GM19238 (cell line): Measurements from ENCODE around the gene TMEM164.
"Not testable (repeated sequence)": the region's sequence is repeated elsewhere in the genome, so short reads cannot be mapped to it uniquely, and the experiment has no call there.

Experiments used
- DNase-seq: peaks from one replicate; pipeline ENCODE4 v3.0.0; 2011; ENCODE audit warnings: low spot score; ENCODE audit not compliant: insufficient read length

TMEM164 gene

DNA sequence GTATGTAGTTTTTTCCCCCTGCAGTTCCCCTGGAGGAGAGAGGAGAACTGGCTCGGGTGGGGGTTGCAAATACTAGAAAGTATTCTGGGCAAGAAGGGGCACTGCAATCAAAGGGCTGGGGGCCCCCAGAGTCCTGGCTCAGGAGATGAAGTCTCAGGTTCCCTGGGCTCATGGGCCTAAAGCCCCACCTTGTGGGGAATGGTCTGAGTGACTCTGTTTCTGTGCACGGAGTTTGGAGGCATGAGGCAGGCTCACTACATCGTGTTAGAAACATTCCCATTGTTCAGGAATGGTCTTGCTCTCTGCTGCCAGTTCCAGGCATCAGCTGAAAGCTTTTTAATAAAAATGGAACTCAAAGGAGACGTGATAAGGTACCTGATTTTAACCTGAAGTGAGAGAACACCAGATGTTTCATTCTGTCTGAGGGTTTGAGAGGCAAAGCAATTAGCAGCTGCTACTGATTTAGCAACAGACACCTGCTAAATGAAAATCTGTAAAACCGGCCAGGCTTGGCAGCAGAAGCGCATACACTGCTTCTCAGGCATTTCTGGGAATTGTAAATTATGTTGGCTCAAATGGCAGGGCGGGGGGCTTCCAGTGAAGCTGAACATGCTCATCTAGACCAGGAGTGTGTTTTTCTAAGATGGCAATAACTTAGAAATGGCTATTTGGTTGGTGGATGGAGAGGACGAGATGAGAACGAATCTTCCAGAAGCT, 122.7 kb downstream of the TMEM164 start:
- no peak for DNase-seq

DNA sequence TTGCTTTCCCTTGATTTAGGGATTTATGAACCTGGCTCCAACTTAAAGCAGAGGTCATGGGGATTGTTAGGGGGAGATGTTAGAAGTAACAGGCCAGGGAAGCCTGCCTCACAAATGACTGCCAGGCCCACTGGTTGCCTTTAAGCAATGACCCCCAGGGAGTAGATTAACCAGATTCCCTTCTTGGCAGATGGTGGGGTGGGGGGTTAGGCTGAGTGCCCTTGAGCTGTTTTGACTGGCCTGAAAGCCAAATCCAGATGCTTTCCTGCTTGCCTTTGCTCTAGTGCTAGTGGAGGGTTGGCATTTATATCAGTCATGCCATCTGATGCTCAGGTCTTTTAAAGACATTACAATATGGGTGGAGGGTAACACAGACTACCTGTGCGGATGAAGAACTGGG, 128.1 kb downstream of the TMEM164 start:
- no peak for DNase-seq

DNA sequence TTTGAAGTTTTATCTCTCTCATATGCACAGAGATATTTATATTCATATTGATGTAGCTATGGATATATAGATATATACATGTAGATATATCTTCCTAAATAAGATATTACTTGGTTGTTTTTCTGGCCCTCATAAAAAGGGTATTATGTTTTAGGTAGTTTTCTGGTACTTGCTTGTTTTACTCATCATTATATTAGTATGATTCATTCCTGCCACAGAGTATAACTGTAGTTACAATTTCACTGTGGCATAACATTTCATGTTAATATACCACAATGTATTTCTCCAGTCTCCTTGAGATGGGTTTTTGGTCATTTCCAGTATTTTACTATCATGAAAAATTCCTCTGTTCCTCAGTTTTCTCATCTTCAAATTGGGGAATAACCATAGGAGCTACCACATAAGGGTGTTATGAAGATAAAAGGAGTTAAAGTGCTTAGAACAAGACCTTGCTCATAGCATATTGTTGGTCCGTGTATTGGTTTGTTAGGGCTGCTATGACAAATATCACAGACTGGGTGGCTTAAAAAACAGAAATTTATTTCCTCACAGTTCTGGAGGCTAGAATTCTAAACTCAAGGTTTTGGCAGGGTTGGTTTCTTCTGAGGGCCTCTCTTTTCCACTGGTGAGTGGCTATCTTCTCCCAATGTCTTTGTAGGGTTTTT, 129.7 kb downstream of the TMEM164 start:
- no peak for DNase-seq

DNA sequence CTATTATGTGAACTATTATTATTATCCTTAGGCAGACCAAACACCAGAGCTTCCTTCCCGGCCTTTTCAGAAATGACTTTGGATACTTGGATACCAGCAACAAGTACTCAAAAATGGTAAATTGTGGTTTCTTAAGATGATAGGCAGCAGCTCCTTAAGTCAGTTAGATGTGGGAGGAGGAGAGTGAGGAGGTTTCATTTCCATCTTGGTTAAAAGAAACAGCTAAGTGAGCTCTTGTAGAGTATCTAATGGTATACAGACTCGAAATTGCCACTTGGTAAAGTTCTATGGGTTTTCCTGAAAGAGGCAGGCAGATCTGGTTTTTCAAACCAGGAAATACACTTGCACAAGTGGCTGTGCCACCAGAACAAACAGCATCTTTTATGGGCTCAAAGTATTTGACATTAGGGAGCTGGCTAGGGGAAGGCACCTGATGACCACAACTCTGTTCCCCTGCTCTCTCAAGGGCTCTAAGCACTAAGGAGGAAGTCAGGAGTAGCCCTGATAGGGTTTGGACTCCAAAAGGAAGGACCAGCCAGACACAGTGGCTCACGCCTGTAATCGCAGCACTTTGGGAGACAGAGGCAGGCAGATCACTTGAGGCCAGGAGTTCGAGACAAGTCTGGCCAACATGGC, 130.9 kb downstream of the TMEM164 start:
- DNase-seq: no peak

DNA sequence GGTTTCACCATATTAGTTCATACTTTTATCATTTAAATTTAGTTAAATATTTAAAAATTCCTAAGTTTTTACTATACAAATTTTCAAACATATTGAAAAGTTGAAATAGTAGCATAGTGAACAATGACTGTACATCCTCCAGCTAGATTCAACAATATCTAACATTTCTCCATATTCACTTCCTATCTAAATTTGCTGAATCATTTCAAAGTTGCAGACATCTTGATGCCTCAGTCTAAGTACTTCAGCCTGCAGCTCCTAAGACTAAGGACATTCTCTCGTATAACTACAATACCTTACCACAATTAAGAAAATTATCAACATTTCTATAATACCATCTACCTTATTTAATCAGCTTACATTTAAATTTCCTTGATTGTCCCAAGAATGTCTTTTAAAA, 132.7 kb downstream of the TMEM164 start:
- DNase-seq: no peak

GRCh38 chrX:110136136-110136535, 133.2 kb downstream of the TMEM164 start:
- no peak for DNase-seq

GRCh38 chrX:110138557-110138956, 135.6 kb downstream of the TMEM164 start:
- no peak for DNase-seq

DNA sequence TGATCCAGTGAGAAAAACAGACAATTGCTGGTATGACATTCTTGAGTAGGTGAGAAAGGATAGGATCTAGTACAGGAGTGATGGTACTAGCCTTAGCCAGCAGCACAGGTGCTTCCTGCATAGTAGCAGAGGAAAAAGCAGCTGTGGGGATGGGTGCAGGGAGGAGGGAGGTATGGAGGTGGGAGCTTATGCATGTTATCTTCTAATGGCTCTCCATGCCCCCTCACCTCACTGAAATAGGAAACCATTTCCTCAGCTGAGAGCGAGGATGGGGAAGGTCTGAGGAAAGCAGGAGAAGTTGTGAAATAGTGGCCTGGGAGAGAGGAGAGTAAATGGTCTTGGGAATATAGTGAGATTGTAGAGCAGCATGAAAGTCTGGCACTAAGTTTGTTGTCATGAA, 136.3 kb downstream of the TMEM164 start:
- no peak for DNase-seq

- DNase-seq: no peak
These were observed 139.2 kb downstream of the TMEM164 start for GRCh38 chrX:110142096-110142495.

GRCh38 chrX:110143454-110144210, 140.7 kb downstream of the TMEM164 start:
- DNase-seq: no peak

DNA sequence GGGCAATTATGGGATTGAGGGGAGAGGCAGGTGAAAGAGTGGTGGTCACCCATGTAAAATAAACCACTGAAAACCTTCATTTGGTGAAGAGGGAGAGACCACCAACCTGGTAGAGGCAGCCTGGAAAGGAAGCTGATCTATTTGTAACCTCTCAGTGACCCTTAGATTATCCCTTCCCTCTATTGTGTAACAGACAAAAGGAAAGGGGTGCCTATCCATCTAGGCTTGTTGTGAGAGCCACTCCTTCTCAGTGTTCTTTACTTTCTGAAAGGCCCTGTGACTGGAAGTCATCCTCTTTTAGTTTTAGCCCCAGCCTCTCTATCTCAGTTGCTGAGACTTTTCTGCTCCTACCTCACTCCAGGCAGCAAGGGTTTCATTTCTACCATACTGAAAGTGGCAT, 142.4 kb downstream of the TMEM164 start:
- no peak for DNase-seq

- peak; percentile 13 for DNase-seq
These were observed 142.9 kb downstream of the TMEM164 start for GRCh38 chrX:110145854-110146253.

- DNase-seq: peak; percentile 21
These were observed 143.6 kb downstream of the TMEM164 start for GRCh38 chrX:110146521-110146920.

DNA sequence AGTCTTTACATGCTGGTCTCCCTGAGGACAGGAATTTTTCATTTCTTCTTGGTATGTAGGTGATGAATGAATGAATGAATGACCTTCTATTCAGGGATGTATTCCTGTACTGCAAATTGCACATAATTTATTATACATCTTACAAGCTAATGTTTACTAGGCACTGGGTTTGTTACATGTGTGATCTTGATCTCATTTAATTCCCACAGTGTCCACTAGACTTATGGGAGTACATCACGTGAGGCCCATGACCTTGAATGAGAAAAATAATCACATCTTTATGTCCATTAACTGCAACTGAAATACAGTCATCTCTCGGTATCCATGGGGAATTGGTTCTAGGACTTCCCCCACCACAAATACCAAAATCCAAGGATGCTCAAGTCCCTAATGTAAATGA, 150.3 kb downstream of the TMEM164 start:
- no peak for DNase-seq

- no peak for DNase-seq
These were observed 151.0 kb downstream of the TMEM164 start for GRCh38 chrX:110153896-110154295.

DNA sequence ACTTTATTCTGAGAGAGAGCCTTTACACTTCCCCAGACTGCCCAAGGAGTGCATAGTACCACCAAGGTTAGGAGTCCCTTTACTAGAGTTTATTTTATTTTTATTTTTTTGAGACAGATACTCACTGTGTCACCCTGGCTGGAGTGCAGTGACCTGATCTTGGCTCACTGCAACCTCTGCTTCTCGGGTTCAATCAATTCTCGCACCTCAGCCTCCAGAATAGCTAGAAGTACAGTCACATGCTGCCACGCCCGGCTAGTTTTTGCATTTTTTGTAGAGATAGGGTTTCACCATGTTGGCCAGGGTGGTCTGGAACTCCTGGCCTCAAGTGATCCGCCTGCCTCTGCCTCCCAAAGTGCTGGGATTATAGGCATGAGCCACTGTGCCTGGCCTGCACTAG, 151.4 kb downstream of the TMEM164 start:
- not testable (repeated sequence) for DNase-seq

- no peak for DNase-seq
These were observed 152.8 kb downstream of the TMEM164 start for GRCh38 chrX:110155759-110156158.

GRCh38 chrX:110156167-110156754, 153.3 kb downstream of the TMEM164 start:
- no peak for DNase-seq

DNA sequence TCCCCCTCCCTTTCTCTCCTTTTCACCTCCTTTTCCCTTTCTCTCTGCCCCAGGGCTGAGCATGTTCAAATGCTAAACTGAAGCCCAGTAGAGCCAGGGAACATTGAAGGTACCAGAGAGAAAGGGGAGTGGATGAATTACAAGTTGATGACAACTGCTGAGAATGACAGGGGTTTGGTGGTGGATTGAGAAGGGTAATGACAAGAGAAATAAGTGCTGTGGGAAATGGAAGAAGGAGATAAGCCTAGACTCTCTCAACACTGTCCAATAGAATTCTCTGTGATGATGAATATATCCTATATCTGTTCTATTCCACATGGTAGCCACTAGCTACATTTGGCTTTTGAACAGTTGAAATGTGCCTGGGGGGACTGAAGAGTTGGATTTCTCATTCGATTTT, 154.5 kb downstream of the TMEM164 start:
- DNase-seq: no peak

- DNase-seq: no peak
These were observed 156.3 kb downstream of the TMEM164 start for GRCh38 chrX:110159235-110159634.

DNA sequence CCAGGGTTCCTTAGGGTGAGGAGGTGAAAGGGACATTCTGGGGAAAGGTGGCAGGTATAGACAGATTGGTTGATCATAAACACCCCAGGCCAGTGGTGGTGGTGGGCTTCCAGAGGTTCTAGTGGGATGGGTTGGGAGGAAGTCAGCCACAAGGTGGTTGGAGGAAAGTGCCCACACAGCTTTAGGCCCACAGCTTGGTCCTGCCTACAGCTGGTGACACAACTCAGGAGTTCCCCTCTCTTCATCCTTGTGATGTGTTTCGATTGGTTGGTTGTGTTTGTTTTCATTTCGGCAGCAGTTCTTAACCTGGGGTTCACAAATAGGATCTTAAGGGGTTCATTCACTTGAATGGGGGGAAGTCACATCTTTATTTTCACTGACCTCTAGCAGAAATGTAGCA, 157.0 kb downstream of the TMEM164 start:
- DNase-seq: no peak

GRCh38 chrX:110161361-110161686, 158.4 kb downstream of the TMEM164 start:
- no peak for DNase-seq
